ENCODE data around the gene ATP6AP1. TPM values are rescaled to one million over a fixed set of nuclear protein-coding genes. Genes with fewer than 3 reads are reported as not detected.

ATP6AP1 gene
- total and polyA plus RNA-seq, 2 of the 13 experiments (the other 11 are each of a cell fraction or from before 2014, with no cell fraction given) = 56.7 to 110 TPM

DNA sequence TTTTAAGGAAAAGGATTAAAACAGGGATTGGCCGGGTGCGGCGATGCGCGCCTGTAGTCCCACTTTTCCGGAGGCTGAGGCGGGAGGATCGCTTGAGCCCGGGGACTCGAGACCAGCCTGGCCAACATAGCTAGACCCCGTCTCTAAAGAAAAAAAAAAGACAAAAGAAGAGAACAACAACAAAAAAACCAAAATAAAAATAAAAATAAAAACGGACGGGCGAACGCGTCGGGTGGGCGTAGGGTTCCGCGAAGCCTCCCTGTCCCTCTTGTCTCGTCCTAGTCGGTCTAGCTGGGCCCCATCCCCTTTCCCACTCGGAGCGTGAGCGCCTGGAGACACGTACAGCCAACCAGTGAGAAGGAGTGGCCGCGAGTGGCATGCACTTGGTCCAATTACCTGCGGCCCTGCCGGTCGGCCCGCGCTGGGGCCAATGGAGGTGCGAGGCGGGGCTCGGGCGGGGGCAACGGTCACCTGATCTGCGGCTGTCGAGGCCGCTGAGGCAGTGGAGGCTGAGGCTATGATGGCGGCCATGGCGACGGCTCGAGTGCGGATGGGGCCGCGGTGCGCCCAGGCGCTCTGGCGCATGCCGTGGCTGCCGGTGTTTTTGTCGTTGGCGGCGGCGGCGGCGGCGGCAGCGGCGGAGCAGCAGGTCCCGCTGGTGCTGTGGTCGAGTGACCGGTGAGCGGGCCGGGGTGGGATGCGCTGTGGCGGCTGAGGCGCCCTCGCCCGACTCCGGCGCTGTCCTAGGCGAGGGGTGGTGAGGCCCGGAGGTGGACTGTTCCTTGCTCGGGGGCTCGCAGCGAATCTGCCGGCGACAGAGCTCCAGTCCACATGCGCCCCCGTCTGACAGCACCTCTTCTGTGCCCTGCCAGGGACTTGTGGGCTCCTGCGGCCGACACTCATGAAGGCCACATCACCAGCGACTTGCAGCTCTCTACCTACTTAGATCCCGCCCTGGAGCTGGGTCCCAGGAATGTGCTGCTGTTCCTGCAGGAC is at the start of gene ATP6AP1 (continued):
- TF ChIP-seq, protein P1, sequence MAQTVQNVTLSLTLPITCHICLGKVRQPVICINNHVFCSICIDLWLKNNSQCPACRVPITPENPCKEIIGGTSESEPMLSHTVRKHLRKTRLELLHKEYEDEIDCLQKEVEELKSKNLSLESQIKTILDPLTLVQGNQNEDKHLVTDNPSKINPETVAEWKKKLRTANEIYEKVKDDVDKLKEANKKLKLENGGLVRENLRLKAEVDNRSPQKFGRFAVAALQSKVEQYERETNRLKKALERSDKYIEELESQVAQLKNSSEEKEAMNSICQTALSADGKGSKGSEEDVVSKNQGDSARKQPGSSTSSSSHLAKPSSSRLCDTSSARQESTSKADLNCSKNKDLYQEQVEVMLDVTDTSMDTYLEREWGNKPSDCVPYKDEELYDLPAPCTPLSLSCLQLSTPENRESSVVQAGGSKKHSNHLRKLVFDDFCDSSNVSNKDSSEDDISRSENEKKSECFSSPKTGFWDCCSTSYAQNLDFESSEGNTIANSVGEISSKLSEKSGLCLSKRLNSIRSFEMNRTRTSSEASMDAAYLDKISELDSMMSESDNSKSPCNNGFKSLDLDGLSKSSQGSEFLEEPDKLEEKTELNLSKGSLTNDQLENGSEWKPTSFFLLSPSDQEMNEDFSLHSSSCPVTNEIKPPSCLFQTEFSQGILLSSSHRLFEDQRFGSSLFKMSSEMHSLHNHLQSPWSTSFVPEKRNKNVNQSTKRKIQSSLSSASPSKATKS (CRISPR knock-in tag; IDR thresholded peaks at IDR 0.05) = no peak
- TF ChIP-seq, protein P2, sequence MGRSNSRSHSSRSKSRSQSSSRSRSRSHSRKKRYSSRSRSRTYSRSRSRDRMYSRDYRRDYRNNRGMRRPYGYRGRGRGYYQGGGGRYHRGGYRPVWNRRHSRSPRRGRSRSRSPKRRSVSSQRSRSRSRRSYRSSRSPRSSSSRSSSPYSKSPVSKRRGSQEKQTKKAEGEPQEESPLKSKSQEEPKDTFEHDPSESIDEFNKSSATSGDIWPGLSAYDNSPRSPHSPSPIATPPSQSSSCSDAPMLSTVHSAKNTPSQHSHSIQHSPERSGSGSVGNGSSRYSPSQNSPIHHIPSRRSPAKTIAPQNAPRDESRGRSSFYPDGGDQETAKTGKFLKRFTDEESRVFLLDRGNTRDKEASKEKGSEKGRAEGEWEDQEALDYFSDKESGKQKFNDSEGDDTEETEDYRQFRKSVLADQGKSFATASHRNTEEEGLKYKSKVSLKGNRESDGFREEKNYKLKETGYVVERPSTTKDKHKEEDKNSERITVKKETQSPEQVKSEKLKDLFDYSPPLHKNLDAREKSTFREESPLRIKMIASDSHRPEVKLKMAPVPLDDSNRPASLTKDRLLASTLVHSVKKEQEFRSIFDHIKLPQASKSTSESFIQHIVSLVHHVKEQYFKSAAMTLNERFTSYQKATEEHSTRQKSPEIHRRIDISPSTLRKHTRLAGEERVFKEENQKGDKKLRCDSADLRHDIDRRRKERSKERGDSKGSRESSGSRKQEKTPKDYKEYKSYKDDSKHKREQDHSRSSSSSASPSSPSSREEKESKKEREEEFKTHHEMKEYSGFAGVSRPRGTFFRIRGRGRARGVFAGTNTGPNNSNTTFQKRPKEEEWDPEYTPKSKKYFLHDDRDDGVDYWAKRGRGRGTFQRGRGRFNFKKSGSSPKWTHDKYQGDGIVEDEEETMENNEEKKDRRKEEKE (IDR thresholded peaks at IDR 0.05) = no peak
- no peak for TF ChIP-seq ZNF563 (CRISPR knock-in tag; IDR thresholded peaks at IDR 0.05)
- TF ChIP-seq ZKSCAN8 (CRISPR knock-in tag; IDR thresholded peaks at IDR 0.05; ENCODE audit: borderline replicate concordance) = no peak
- peak; percentile 65; the same call in 1 of the 2 replicates for TF ChIP-seq ZNF724P (CRISPR knock-in tag; IDR thresholded peaks at IDR 0.05; ENCODE audit: borderline replicate concordance)
- TF ChIP-seq ZNF44 (CRISPR knock-in tag; IDR thresholded peaks at IDR 0.05) = no peak
- TF ChIP-seq ZNF850 (CRISPR knock-in tag; conservative IDR thresholded peaks at IDR 0.05) = no peak
- peak; percentile 87; the same call in 1 of the 2 replicates for TF ChIP-seq ZC3H13 (CRISPR knock-in tag; IDR thresholded peaks at IDR 0.05)
- no peak for TF ChIP-seq NFKBIZ (CRISPR knock-in tag; IDR thresholded peaks at IDR 0.05)
- no peak for TF ChIP-seq TMF1 (CRISPR knock-in tag; IDR thresholded peaks at IDR 0.05; ENCODE audit: low read depth)
- no peak for TF ChIP-seq RBM39 (IDR thresholded peaks at IDR 0.05; ENCODE audit: low read depth, low read length, poor library complexity, severe bottlenecking)
- TF ChIP-seq ZNF34 (CRISPR knock-in tag; IDR thresholded peaks at IDR 0.05; ENCODE audit: borderline replicate concordance) = no peak
- TF ChIP-seq JUNB (CRISPR knock-in tag; IDR thresholded peaks at IDR 0.05; ENCODE audit: borderline replicate concordance) = no peak
- TF ChIP-seq POLR2AphosphoS5 (IDR thresholded peaks at IDR 0.05; ENCODE audit: low read depth, low read length) = peak; percentile 62
- no peak for TF ChIP-seq TEF (CRISPR knock-in tag; IDR thresholded peaks at IDR 0.05)
- TF ChIP-seq ZFYVE20 (CRISPR knock-in tag; IDR thresholded peaks at IDR 0.05; ENCODE audit: borderline replicate concordance, low read depth) = no peak
- TF ChIP-seq, protein P3, sequence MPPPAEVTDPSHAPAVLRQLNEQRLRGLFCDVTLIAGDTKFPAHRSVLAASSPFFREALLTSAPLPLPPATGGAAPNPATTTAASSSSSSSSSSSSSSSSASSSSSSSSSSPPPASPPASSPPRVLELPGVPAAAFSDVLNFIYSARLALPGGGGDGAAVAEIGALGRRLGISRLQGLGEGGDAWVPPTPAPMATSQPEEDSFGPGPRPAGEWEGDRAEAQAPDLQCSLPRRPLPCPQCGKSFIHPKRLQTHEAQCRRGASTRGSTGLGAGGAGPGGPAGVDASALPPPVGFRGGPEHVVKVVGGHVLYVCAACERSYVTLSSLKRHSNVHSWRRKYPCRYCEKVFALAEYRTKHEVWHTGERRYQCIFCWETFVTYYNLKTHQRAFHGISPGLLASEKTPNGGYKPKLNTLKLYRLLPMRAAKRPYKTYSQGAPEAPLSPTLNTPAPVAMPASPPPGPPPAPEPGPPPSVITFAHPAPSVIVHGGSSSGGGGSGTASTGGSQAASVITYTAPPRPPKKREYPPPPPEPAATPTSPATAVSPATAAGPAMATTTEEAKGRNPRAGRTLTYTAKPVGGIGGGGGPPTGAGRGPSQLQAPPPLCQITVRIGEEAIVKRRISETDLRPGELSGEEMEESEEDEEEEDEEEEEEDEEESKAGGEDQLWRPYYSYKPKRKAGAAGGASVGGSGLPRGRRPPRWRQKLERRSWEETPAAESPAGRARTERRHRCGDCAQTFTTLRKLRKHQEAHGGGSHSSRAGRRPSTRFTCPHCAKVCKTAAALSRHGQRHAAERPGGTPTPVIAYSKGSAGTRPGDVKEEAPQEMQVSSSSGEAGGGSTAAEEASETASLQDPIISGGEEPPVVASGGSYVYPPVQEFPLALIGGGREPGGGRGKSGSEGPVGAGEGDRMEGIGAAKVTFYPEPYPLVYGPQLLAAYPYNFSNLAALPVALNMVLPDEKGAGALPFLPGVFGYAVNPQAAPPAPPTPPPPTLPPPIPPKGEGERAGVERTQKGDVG (CRISPR knock-in tag; IDR thresholded peaks at IDR 0.05; ENCODE audit: borderline replicate concordance) = no peak
- TF ChIP-seq ZNF569 (CRISPR knock-in tag; IDR thresholded peaks at IDR 0.05; ENCODE audit: borderline replicate concordance) = no peak
- TF ChIP-seq ZNF337 (CRISPR knock-in tag; IDR thresholded peaks at IDR 0.05; ENCODE audit: borderline replicate concordance, low read depth) = no peak
